ENCODE data around the gene RIN2. TPM values are rescaled to one million over a fixed set of nuclear protein-coding genes. Genes with fewer than 3 reads are reported as not detected.
A peak's percentile ranks its signal among the peaks of the same experiment; 100 is the strongest.
"Not testable (repeated sequence)": the region's sequence is repeated elsewhere in the genome, so short reads cannot be mapped to it uniquely, and the experiment has no call there.

RIN2 gene
- total RNA-seq, 1 donor from 2014 or later, result 80.6 TPM

GRCh38 chr20:19737025-19737424 lies 21.0 kb upstream of the RIN2 start:
- DNase-seq (ENCODE audit: low read depth), result peak; percentile 95

GRCh38 chr20:19738951-19739350 lies 19.1 kb upstream of the RIN2 start:
- no peak for DNase-seq (ENCODE audit: low read depth)

GRCh38 chr20:19739351-19739750 lies 18.7 kb upstream of the RIN2 start:
- no peak for DNase-seq (ENCODE audit: low read depth)

- no peak for DNase-seq (ENCODE audit: low read depth)
These were observed 17.5 kb upstream of the RIN2 start for GRCh38 chr20:19740512-19740911.

- no peak for DNase-seq (ENCODE audit: low read depth)
These were observed 16.1 kb upstream of the RIN2 start for GRCh38 chr20:19741924-19742323.

GRCh38 chr20:19742974-19743639 lies 15.0 kb upstream of the RIN2 start:
- DNase-seq (ENCODE audit: low read depth), result no peak

GRCh38 chr20:19743640-19743995 lies 14.4 kb upstream of the RIN2 start:
- no peak for DNase-seq (ENCODE audit: low read depth)

GRCh38 chr20:19745106-19745505 lies 13.0 kb upstream of the RIN2 start:
- DNase-seq (ENCODE audit: low read depth), result no peak

- no peak for DNase-seq (ENCODE audit: low read depth)
These were observed 12.5 kb upstream of the RIN2 start for GRCh38 chr20:19745584-19745983.

- DNase-seq (ENCODE audit: low read depth), result no peak
These were observed 11.7 kb upstream of the RIN2 start for GRCh38 chr20:19746396-19746795.

- DNase-seq (ENCODE audit: low read depth), result no peak
These were observed 10.2 kb upstream of the RIN2 start for GRCh38 chr20:19747903-19748302.

GRCh38 chr20:19748681-19749080 lies 9.4 kb upstream of the RIN2 start:
- no peak for DNase-seq (ENCODE audit: low read depth)

- no peak for DNase-seq (ENCODE audit: low read depth)
These were observed 8.4 kb upstream of the RIN2 start for GRCh38 chr20:19749618-19750071.

- DNase-seq (ENCODE audit: low read depth), result no peak
These were observed 7.9 kb upstream of the RIN2 start for GRCh38 chr20:19750101-19750606.

- DNase-seq (ENCODE audit: low read depth), result no peak
These were observed 7.0 kb upstream of the RIN2 start for GRCh38 chr20:19750907-19751636.

GRCh38 chr20:19754201-19754600 lies 3.9 kb upstream of the RIN2 start:
- DNase-seq (ENCODE audit: low read depth), result not testable (repeated sequence)

GRCh38 chr20:19756761-19757486 lies 1.1 kb upstream of the RIN2 start:
- DNase-seq (ENCODE audit: low read depth), result no peak

GRCh38 chr20:19757487-19758132 lies 448 bp upstream of the RIN2 start:
- peak; percentile 89 for DNase-seq (ENCODE audit: low read depth)

GRCh38 chr20:19758501-19759331 lies 658 bp downstream of the RIN2 start:
- DNase-seq (ENCODE audit: low read depth), result peak; percentile 56

- DNase-seq (ENCODE audit: low read depth), result no peak
These were observed 2.3 kb downstream of the RIN2 start for GRCh38 chr20:19760371-19760721.

GRCh38 chr20:19761326-19761725 lies 3.3 kb downstream of the RIN2 start:
- DNase-seq (ENCODE audit: low read depth), result no peak

Measured in renal cortical epithelial cell (primary cell).